HCT116 (cell line): Measurements from ENCODE around the gene MPP7. TPM values are rescaled to one million over a fixed set of nuclear protein-coding genes. Genes with fewer than 3 reads are reported as not detected.

Source experiments
- ATAC-seq: fragments of 200-7000 bp; cut with Tn5 transposase; 2 replicates; pipeline ENCODE4 v1.9.1; 2020; ENCODE audit warnings: mild to moderate bottlenecking, moderate library complexity
- Bru-seq: library from RNA; stranded (reverse); fragments of 400-500 nt; gene quantifications from one replicate; lab custom pipeline; 2021; lab: Mats Ljungman, UMichigan
- BruChase-seq, 2 experiments: library from RNA; stranded (reverse); fragments of 400-500 nt; gene quantifications; one replicate each; lab custom pipeline; 2021; lab: Mats Ljungman, UMichigan
- BruUV-seq: library from RNA; stranded (reverse); fragments of 400-500 nt; replicated peaks from 2 replicates; lab custom pipeline; 2021; lab: Mats Ljungman, UMichigan
- CTCF ChIA-PET: fragments of 300-600 bp; sonication (Branson Sonifier 250); formaldehyde crosslinking; loops from one replicate; lab custom pipeline; 2021; ENCODE audit warnings: antibody characterized with exemption; lab: Charles Lee
- POLR2A ChIA-PET: fragments of 300-600, 350-600 bp; sonication (Branson Sonifier 250); formaldehyde crosslinking; loops from one replicate; lab custom pipeline; 2021; ENCODE audit warnings: antibody characterized with exemption; lab: Charles Lee
- RAD21 ChIA-PET, 2 experiments: fragments of 300-600 bp; sonication (Branson Sonifier 250); formaldehyde crosslinking; loops; one replicate each; lab custom pipeline; 2023; ENCODE audit warnings: low total read pairs in 2 of 2; ENCODE audit not compliant: uncharacterized antibody in 2 of 2, unreplicated experiment in 2 of 2, low non-redundant PET in 1 of 2; lab: Charles Lee
- DNase-seq: peaks from one replicate; pipeline ENCODE4 v3.0.0-alpha.2; 2010; ENCODE audit warnings: low read depth, low spot score
- H2AFZ ChIP-seq: fragments of 200-600 bp; shearing (Covaris generic), sonication (generic); 2 replicates; pipeline ENCODE4 v1.6.1; 2017; ENCODE audit warnings: low read depth, mixed run types, mixed read lengths, antibody characterized with exemption, low read length; ENCODE audit not compliant: poor library complexity, severe bottlenecking
- H3K27ac ChIP-seq: 2 replicates; pipeline ENCODE4 v1.5.1; 2012; ENCODE audit warnings: low read depth, low read length
- H3K27me3 ChIP-seq: fragments of 200-600 bp; sonication (generic); 2 replicates; pipeline ENCODE4 v1.6.1; 2016; ENCODE audit warnings: mixed run types, low read length, mixed read lengths; ENCODE audit not compliant: insufficient read depth
- H3K36me3 ChIP-seq, 2 experiments: fragments of 200-500 bp in 1 of 2; fragments of 200-600 bp in 1 of 2; sonication (Bioruptor generic) in 1 of 2; sonication (generic) in 1 of 2; 2 replicates each; pipeline versions ENCODE4 v1.5.1 to v1.6.1; 2014 to 2016; ENCODE audit warnings: low read length in 2 of 2, inconsistent platforms in 1 of 2, mixed read lengths in 1 of 2, mixed run types in 1 of 2; ENCODE audit not compliant: insufficient read depth in 2 of 2, control insufficient read depth in 1 of 2
- H3K4me1 ChIP-seq, 2 experiments: fragments of 200-600 bp in 1 of 2; sonication (generic) in 1 of 2; 2 replicates each; pipeline versions ENCODE4 v1.5.1 to v1.6.1; 2012 to 2017; ENCODE audit warnings: low read length in 2 of 2, inconsistent platforms in 1 of 2, mild to moderate bottlenecking in 1 of 2, mixed read lengths in 1 of 2, mixed run types in 1 of 2, moderate library complexity in 1 of 2; ENCODE audit not compliant: insufficient read depth in 2 of 2, control insufficient read depth in 1 of 2
- H3K4me2 ChIP-seq: fragments of 200-600 bp; sonication (generic); 2 replicates; pipeline ENCODE4 v1.6.1; 2017; ENCODE audit warnings: mixed run types, low read length, mixed read lengths
- H3K4me3 ChIP-seq, 2 experiments: fragments of 200-600 bp in 1 of 2; sonication (generic) in 1 of 2; replicated peaks in 1 of 2; 2 replicates each; pipeline ENCODE4 v1.5.1; 2011 to 2016; ENCODE audit warnings: low read length in 2 of 2, control low read depth in 1 of 2, low read depth in 1 of 2, mild to moderate bottlenecking in 1 of 2, mixed read lengths in 1 of 2, mixed run types in 1 of 2
- H3K79me2 ChIP-seq: fragments of 200-600 bp; sonication (generic); 2 replicates; pipeline ENCODE4 v1.6.1; 2017; ENCODE audit warnings: mild to moderate bottlenecking, mixed run types, low read length, moderate library complexity, mixed read lengths; ENCODE audit not compliant: insufficient read depth
- H3K9ac ChIP-seq: fragments of 200-600 bp; sonication (generic); 2 replicates; pipeline ENCODE4 v1.6.1; 2016; ENCODE audit warnings: low read length, mixed read lengths
- H3K9me2 ChIP-seq: fragments of 200-600 bp; sonication (generic), shearing (Covaris generic); 2 replicates; pipeline ENCODE4 v1.6.1; 2017; ENCODE audit warnings: mixed run types, mild to moderate bottlenecking, moderate library complexity; ENCODE audit not compliant: insufficient read depth
- H3K9me3 ChIP-seq, 2 experiments: fragments of 200-500 bp in 1 of 2; fragments of 200-600 bp in 1 of 2; sonication (Bioruptor generic) in 1 of 2; sonication (generic) in 1 of 2; 2 replicates each; pipeline ENCODE4 v1.6.1; 2014 to 2017; ENCODE audit warnings: low read length in 2 of 2, mixed read lengths in 2 of 2, inconsistent platforms in 1 of 2, low read depth in 1 of 2, mild to moderate bottlenecking in 1 of 2, mixed run types in 1 of 2, moderate library complexity in 1 of 2; ENCODE audit not compliant: control insufficient read depth in 1 of 2, insufficient read depth in 1 of 2
- H4K20me1 ChIP-seq: fragments of 200-600 bp; sonication (generic), shearing (Covaris generic); 2 replicates; pipeline ENCODE4 v1.6.1; 2017; ENCODE audit warnings: mixed run types, mild to moderate bottlenecking, moderate library complexity; ENCODE audit not compliant: insufficient read depth
- CBX3 ChIP-seq: IDR thresholded peaks from 2 replicates; pipeline ENCODE4 v1.6.1; 2012; ENCODE audit warnings: low read depth
- ELF1 ChIP-seq: IDR thresholded peaks from 2 replicates; pipeline ENCODE4 v1.6.1; 2012; ENCODE audit warnings: low read depth, borderline replicate concordance
- EZH2phosphoT487 ChIP-seq: fragments of 200-600 bp; IDR thresholded peaks from 2 replicates; pipeline ENCODE4 v1.6.1; 2018; ENCODE audit warnings: antibody characterized with exemption, borderline replicate concordance
- JUND ChIP-seq: IDR thresholded peaks from 2 replicates; pipeline ENCODE4 v1.6.1; 2012
- POLR2AphosphoS5 ChIP-seq: IDR thresholded peaks from 2 replicates; pipeline ENCODE4 v1.6.1; 2011; ENCODE audit warnings: mild to moderate bottlenecking, low read depth, low read length, moderate library complexity
- RAD21 ChIP-seq: IDR thresholded peaks from 2 replicates; pipeline ENCODE4 v1.6.1; 2012; ENCODE audit warnings: low read depth, mild to moderate bottlenecking
- SP1 ChIP-seq: IDR thresholded peaks from 2 replicates; pipeline ENCODE4 v1.6.1; 2012; ENCODE audit warnings: low read depth
- YY1 ChIP-seq: IDR thresholded peaks from 2 replicates; pipeline ENCODE4 v1.6.1; 2011; ENCODE audit warnings: low read length, low read depth, moderate library complexity, mild to moderate bottlenecking; ENCODE audit not compliant: insufficient replicate concordance; ENCODE audit errors: extremely low read depth
- ZNF274 ChIP-seq: fragments of 200-500 bp; sonication (Bioruptor generic); IDR thresholded peaks from 2 replicates; pipeline ENCODE4 v1.6.1; 2014; ENCODE audit warnings: mild to moderate bottlenecking, low read depth, low read length, inconsistent platforms
- intact Hi-C: fragments of 100-400 bp; cut with micrococcal nuclease; formaldehyde crosslinking; loops from 2 replicates; pipeline ENCODE4 v1.10.0; 2022
- long read RNA-seq: library from polyadenylated mRNA; unstranded; transcript quantifications from one replicate; pipeline ENCODE4 v2.0.0, GENCODE V29; 2021; ENCODE audit not compliant: unreplicated experiment
- polyA plus RNA-seq: library from polyadenylated mRNA; unstranded; fragments of >200 nt; gene quantifications from 2 replicates; pipeline ENCODE4 v1.2.1, GENCODE V29; 2012; ENCODE audit warnings: missing spikeins
- total RNA-seq: library from RNA; stranded (reverse); gene quantifications from one replicate; pipeline ENCODE4 v1.2.1, GENCODE V29; 2021; ENCODE audit not compliant: unreplicated experiment
- TF ChIP-seq, protein P1 (sequence below), 3 experiments: fragments of 200-600 bp in 1 of 3; sonication (generic) in 1 of 3; IDR thresholded peaks in 2 of 3; conservative IDR thresholded peaks in 1 of 3; 2 replicates each; pipeline ENCODE4 v1.5.1; 2012 to 2017; ENCODE audit warnings: low read depth in 2 of 3, low read length in 2 of 3, antibody characterized with exemption in 1 of 3, borderline replicate concordance in 1 of 3, control low read depth in 1 of 3, mild to moderate bottlenecking in 1 of 3, mixed read lengths in 1 of 3, mixed run types in 1 of 3, moderate library complexity in 1 of 3; ENCODE audit not compliant: insufficient read depth in 1 of 3
- TF ChIP-seq, protein P2 (sequence below): IDR thresholded peaks from 2 replicates; pipeline ENCODE4 v1.6.1; 2012
- TF ChIP-seq, protein P3 (sequence below): IDR thresholded peaks from 2 replicates; pipeline ENCODE4 v1.6.1; 2012

Gene MPP7
- 64.5 TPM for total RNA-seq
- polyA plus RNA-seq: 24.3 and 29.5 TPM in 2 replicates
- percentile 91 among the genes with signal in this experiment for Bru-seq, nascent RNA
- percentile 83 among the genes with signal in this experiment for BruChase-seq, experiment 1, labeled RNA remaining after a 6-hour chase
- BruChase-seq, experiment 2, labeled RNA remaining after a 2-hour chase: percentile 74 among the genes with signal in this experiment
- long read RNA-seq, partial matches to known transcripts: 39 of 175 reads
- long read RNA-seq, other reads (novel, unspliced or antisense): 136 of 175 reads

DNA sequence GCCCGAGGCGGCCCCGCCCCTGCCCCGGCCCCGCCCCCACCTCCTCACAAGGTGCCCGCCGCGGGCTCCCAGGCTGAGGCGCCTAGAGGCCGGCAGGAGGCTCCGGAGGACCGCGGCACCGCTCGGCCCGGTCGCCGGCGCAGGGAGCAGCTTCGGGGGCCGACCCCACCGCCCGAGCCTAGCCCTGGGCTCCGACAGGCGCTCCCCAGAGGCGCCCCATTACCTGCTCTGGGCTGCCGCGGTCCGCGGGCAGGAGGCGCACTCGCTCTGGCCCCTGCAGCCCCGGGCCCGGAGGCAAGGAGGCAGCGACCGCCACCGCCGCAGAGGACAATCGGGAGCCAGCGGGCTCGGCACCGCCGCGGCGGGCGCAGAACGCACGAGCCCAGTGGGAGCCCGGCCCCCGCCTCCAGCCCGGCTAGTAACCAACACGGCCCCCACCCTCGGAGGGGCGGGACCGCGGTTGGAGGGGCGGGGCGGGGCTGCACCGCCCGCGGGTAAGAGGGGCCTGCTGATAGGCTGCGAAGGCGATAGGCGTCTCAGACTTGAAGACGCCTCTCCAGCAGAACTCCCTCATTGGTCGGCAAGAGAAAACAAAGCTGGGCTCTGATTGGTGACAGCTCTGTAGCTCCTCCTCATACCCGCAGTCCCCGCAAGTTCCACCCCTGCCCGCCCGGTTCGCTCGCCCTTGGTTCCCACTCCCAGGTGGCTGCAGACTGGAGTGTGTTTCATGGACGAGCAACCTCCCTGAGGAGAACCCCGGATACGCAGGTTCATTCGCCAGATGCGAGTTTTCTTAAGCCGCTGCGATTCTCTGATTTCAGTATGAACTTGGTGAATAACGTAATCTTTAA, at the start of gene MPP7:
TSS of gene MPP7 (minus strand) at position 427 of the 851 bp plus-strand sequence. CDS start 64,460 bp downstream, outside the sequence.
- ATAC-seq: peak; percentile 98
- H3K9me3 ChIP-seq: no peaks in the 10 kb centered on the region
- H2AFZ ChIP-seq: no peak within 1 kb of the TSS
- peaks cover 21% of the 10 kb centered on the region for H3K79me2 ChIP-seq
- intact Hi-C loops: loop anchor here (2.0 to 5.0 kb wide), 2 partner anchors 51 to 80 kb away; no protein-coding TSS in a partner anchor
- no peaks in the 10 kb centered on the region for H4K20me1 ChIP-seq
- peak within 1 kb of the TSS; percentile 78 for H3K4me2 ChIP-seq
- H3K4me1 ChIP-seq: peaks cover 27 to 32% of the 10 kb centered on the region in 2 experiments
- peak within 1 kb of the TSS; percentile 97 for H3K27ac ChIP-seq
- H3K36me3 ChIP-seq: no peaks in the 10 kb centered on the region
- peak within 1 kb of the TSS; percentile 70 for H3K9ac ChIP-seq
- RAD21 ChIA-PET: interaction anchor here in 1 of 2 experiments (0.5 to 0.7 kb wide), 2 partner anchors 8 to 24 kb away, joined by 3 read pairs; no protein-coding TSS in a partner anchor
- H3K27me3 ChIP-seq: peaks cover 11% of the 10 kb centered on the region
- POLR2A ChIA-PET: interaction anchor here (0.6 to 1.4 kb wide), 20 partner anchors 9 to 556 kb away, joined by 3 to 20 read pairs (median 4); no protein-coding TSS in a partner anchor
- TF ChIP-seq, protein P1, sequence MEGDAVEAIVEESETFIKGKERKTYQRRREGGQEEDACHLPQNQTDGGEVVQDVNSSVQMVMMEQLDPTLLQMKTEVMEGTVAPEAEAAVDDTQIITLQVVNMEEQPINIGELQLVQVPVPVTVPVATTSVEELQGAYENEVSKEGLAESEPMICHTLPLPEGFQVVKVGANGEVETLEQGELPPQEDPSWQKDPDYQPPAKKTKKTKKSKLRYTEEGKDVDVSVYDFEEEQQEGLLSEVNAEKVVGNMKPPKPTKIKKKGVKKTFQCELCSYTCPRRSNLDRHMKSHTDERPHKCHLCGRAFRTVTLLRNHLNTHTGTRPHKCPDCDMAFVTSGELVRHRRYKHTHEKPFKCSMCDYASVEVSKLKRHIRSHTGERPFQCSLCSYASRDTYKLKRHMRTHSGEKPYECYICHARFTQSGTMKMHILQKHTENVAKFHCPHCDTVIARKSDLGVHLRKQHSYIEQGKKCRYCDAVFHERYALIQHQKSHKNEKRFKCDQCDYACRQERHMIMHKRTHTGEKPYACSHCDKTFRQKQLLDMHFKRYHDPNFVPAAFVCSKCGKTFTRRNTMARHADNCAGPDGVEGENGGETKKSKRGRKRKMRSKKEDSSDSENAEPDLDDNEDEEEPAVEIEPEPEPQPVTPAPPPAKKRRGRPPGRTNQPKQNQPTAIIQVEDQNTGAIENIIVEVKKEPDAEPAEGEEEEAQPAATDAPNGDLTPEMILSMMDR (IDR thresholded peaks at IDR 0.05 in 2 of 3, conservative IDR thresholded peaks at IDR 0.05 in 1 of 3; ENCODE audit: borderline replicate concordance in 1 of 3, insufficient read depth in 1 of 3, low read depth in 2 of 3, low read length in 2 of 3): peak; percentile 19 to 29 (median 22); a peak in 3 of 6 replicates
- TF ChIP-seq, protein P2, sequence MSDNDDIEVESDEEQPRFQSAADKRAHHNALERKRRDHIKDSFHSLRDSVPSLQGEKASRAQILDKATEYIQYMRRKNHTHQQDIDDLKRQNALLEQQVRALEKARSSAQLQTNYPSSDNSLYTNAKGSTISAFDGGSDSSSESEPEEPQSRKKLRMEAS: peak; percentile 40; the same call in 1 of the 2 replicates
- TF ChIP-seq, protein P3, sequence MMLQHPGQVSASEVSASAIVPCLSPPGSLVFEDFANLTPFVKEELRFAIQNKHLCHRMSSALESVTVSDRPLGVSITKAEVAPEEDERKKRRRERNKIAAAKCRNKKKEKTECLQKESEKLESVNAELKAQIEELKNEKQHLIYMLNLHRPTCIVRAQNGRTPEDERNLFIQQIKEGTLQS: no peak
- TF ChIP-seq ELF1 (no peak), SP1 (peak; percentile 90), CBX3 (0 out of 2 replicates have a peak, but pooled peaks have one; percentile 9), EZH2phosphoT487 (no peak), YY1 (peak; percentile 55), JUND (no peak), RAD21 (peak; percentile 52), POLR2AphosphoS5 (peak; percentile 89), ZNF274 (no peak)
- no TSS peak for BruUV-seq
- peak within 1 kb of the TSS; percentile 59 to 70 for H3K4me3 ChIP-seq
- peak; percentile 98 for DNase-seq
- CTCF ChIA-PET: interaction anchor here (0.7 to 1.8 kb wide), 16 partner anchors 9 to 744 kb away, joined by 3 to 8 read pairs (median 4); no protein-coding TSS in a partner anchor
- no peaks in the 10 kb centered on the region for H3K9me2 ChIP-seq
